Measurements from ENCODE around the gene PNP. TPM values are rescaled to one million over a fixed set of nuclear protein-coding genes. Genes with fewer than 3 reads are reported as not detected.
A peak's percentile ranks its signal among the peaks of the same experiment; 100 is the strongest.

The PNP gene
- total and polyA plus RNA-seq, 2 of the 8 experiments (the other 6 are each of a cell fraction or from before 2014, with no cell fraction given), result 108 to 130 TPM

- TF ChIP-seq GTF2F1 (IDR thresholded peaks at IDR 0.05; ENCODE audit: borderline replicate concordance, low read depth, low read length), result peak; percentile 97
- peak; percentile 98 for TF ChIP-seq TBP (IDR thresholded peaks at IDR 0.05; ENCODE audit: low read depth, low read length)
- TF ChIP-seq MAX (IDR thresholded peaks at IDR 0.05), result peak; percentile 63
- TF ChIP-seq POLR2AphosphoS5 (IDR thresholded peaks at IDR 0.05; ENCODE audit: low read depth, low read length), result peak; percentile 100
- TF ChIP-seq, protein P1, sequence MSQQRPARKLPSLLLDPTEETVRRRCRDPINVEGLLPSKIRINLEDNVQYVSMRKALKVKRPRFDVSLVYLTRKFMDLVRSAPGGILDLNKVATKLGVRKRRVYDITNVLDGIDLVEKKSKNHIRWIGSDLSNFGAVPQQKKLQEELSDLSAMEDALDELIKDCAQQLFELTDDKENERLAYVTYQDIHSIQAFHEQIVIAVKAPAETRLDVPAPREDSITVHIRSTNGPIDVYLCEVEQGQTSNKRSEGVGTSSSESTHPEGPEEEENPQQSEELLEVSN (IDR thresholded peaks at IDR 0.05), result no peak
- TF ChIP-seq POLR2A (IDR thresholded peaks at IDR 0.05; ENCODE audit: control extremely low read depth in 1 of 2, low read depth in 2 of 2, low read length in 2 of 2), result peak; percentile 99 to 100
- peak; percentile 94 for TF ChIP-seq TAF7 (optimal IDR thresholded peaks at IDR 0.05; ENCODE audit: borderline replicate concordance, low read depth, low read length)
- TF ChIP-seq ATF3 (IDR thresholded peaks at IDR 0.05; ENCODE audit: insufficient read depth, low read depth, low read length), result no peak
- TF ChIP-seq SP1 (IDR thresholded peaks at IDR 0.05; ENCODE audit: low read depth, low read length), result peak; percentile 70
- peak; percentile 78 for TF ChIP-seq SAP30 (IDR thresholded peaks at IDR 0.05; ENCODE audit: insufficient read depth, insufficient replicate concordance, low read length)
- TF ChIP-seq YY1 (IDR thresholded peaks at IDR 0.05; ENCODE audit: low read depth, low read length), result no peak
- TF ChIP-seq CHD2 (IDR thresholded peaks at IDR 0.05; ENCODE audit: low read length), result peak; percentile 13; the same call in 1 of the 2 replicates
- no peak for TF ChIP-seq SIX5 (IDR thresholded peaks at IDR 0.05; ENCODE audit: low read depth, low read length)
- peak; percentile 72 for TF ChIP-seq KDM4A (IDR thresholded peaks at IDR 0.05; ENCODE audit: low read depth, low read length, severe bottlenecking)
Observed at GRCh38 chr14:20469242-20469889, at the start of gene PNP (continued).
